Inferior parietal cortex (tissue), 1 donor: ENCODE measurements around the gene CCDC12.

ENCODE experiments used
- DNase-seq: peaks from one replicate; pipeline ENCODE4 v3.0.0-alpha.2; 2016; ENCODE audit errors: extremely low spot score

The CCDC12 gene

DNA sequence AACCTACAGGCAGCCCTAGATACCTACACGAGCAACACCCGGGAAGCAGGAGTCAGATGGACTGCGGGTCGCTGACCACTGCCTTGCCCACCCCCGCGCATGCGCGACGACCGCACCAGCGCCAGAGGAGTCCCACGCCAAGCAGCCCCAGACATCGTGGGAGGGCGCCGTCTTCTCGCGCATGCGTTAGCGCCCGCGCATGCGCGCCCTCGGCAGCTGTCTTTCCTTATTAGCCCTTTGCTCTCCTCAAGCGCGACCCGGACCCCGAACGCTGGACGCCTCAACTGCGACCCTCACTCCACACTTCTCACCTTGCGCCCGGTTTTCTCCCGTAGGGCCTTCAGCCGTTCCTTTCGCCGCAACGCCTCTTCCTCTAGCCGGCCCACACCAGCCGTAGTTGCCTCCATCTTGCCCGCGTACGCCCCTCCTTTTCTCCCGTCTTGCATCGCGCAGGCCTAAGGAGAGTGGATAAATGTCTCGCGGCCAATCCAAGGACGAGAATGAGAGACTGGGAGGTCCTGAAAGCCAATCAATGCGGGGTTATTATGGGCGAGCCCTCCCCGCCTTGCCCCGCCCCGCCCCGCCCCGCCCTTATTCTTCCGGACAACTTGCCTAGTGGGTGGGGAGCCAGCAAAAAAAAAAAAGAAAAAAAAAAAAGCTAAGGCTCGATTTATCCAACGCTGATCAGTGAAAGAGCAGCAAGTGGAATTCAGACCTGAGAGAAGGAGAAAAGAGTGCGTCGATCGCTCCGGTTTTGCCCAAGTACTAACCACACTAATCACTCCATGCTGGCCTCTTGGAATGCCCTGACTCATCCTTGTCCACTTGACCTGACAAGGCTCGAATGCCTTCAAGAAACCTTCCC, at the start of gene CCDC12:
CCDC12 (minus strand) TSS at position 420 of the 865 bp plus-strand sequence; CDS start at position 407, 13 bp downstream.
- peak; percentile 99 for DNase-seq

- no peak for DNase-seq
Measured at GRCh38 chr3:47024932-47025331, 48.4 kb upstream of the CCDC12 start.

- no peak for DNase-seq
Measured at GRCh38 chr3:47022641-47023071, 46.1 kb upstream of the CCDC12 start.

DNA sequence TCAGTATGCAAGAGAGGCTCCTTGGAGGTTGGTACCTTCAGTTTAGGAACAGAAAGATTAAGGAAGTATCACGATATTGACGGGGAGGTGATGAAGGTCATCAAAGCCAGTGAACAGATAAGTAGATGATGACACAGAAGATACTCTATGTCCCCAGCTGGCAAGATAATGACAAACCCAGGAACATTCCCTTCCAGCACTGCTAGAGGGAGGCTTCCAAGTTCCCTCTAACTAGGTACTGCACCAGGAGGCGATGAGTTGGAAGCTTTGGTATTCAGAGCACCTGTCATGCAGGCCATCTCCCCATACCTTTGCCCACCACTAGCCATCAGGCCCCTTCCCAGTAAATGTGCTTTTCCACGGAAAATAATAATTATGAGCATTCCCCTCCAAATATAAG, 43.8 kb upstream of the CCDC12 start:
- DNase-seq = no peak

DNA sequence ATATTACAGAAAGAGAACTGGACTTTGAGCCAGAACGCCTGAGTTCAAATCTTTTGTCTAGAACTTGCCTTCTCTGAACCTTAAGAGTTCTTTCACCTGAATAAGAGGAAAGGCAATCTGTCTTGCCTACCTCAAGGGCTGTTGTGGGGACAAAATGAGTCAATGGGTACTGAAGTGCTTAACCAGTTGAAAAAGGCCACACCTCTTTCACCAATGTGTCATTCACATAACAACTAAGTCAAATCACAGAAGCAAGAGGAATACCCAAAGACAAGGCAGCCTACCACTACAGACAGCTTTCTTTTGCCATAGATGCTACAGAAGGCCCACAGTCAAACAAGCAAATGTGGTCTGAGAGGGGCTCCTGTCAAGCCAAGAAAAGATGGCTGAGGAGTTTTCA, 42.7 kb upstream of the CCDC12 start:
- no peak for DNase-seq

- no peak for DNase-seq
Measured at GRCh38 chr3:47018269-47018611, 41.7 kb upstream of the CCDC12 start.

- no peak for DNase-seq
Measured at GRCh38 chr3:47017504-47018268, 41.1 kb upstream of the CCDC12 start.

DNA sequence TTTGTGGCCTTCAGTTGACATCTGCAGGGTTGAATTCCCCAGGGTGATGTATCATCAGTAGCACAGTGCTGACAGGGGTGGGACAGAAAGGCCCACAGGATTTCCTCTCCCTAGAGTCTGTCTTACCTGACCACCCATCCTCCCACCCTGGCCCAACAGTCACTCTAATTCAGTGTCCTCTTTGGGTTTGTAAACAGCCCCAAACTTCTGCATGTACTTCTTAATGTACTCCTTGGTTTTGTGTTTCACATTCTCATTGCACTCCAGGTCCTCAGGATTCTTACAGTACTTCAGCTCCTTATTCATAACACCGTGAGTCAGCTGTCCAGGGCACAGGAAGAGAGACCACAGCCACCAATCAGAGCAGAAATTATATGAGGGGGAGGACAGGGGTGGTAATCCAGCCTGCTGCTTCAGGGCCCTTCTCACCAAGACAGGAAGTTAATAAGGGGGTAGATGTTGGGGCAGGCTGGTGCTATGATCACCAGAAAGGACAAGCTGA, 40.4 kb upstream of the CCDC12 start:
- no peak for DNase-seq

DNA sequence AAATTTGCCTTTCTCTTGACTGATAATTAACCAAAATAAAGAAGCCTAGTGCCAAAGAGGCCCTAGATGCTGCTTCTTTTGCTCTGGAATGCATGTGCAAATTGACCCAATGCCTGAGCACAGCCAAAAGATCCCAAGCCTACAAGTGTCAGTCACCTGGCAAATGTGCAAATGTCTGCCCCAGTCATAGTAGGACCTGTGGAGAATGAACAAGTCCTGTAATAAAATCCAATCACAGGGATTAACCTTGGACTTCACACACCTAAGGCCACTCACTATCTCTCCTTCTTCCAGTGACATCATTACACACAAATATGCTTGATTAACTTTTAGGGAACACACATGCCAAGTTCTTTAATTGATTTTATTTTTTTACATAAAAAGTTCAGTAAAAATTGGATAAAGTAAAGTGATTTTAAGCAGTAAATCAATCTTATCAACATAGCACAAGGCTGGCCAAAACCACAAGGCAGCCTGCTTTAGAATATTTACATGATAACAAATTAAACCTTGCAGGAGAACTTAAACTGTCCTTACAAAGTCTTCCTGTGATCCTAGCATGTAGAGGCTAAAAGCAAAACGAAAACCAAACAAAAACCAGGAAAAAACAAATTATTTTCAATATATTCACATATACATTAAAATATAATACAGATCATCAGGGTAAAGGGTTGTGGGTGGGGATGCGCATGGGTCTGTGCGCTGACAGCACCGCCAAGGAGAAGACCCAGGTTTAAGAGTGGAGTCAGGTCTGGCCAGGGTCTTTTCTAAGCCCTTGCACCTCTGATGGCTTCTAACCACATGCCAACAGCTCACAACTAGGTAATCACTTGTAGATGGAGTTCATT, 39.8 kb upstream of the CCDC12 start:
- DNase-seq = no peak

GRCh38 chr3:47015151-47015550, 38.6 kb upstream of the CCDC12 start:
- no peak for DNase-seq

DNA sequence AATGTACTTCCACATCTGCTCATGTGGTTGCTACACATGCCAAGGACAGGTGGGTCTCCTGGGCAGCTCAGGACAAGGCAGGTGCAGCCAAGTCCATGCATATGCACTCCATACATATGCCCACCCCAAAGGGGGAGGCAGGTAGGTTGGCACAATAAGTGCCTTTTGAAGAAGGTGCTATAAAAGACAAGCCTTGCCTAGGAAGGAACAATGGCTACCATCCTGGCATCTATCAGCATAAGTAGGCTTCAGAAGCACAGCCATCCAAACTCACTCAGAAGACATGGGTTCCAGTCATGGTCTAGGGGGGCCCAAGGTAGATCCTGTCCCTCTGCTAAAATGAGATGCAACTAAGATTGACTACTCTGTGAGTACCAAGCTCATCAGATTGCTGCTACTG, 37.5 kb upstream of the CCDC12 start:
- no peak for DNase-seq

GRCh38 chr3:47013231-47013630, 36.7 kb upstream of the CCDC12 start:
- no peak for DNase-seq

- no peak for DNase-seq
Measured at GRCh38 chr3:47012342-47013230, 36.0 kb upstream of the CCDC12 start.

DNA sequence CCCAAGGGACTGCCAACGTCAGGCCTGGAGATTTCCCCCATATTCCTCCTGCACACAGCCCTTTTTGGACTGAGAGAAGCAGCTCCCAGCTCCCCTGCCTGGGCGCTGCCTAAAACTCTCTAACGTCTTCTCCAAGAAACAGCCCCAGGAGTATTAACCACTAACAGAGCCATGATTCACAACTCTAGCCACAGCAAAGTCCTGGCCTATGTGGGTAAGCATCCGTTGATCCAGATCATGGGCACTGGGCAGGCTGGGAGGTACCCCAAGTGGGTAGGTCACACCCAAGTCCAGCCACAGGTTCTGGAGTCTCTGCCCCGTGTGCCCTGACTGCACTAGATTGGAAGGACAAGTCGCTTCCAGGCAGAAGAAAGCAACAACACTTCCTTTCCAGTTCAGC, 34.8 kb upstream of the CCDC12 start:
- DNase-seq = no peak

GRCh38 chr3:47010910-47011309, 34.4 kb upstream of the CCDC12 start:
- no peak for DNase-seq

DNA sequence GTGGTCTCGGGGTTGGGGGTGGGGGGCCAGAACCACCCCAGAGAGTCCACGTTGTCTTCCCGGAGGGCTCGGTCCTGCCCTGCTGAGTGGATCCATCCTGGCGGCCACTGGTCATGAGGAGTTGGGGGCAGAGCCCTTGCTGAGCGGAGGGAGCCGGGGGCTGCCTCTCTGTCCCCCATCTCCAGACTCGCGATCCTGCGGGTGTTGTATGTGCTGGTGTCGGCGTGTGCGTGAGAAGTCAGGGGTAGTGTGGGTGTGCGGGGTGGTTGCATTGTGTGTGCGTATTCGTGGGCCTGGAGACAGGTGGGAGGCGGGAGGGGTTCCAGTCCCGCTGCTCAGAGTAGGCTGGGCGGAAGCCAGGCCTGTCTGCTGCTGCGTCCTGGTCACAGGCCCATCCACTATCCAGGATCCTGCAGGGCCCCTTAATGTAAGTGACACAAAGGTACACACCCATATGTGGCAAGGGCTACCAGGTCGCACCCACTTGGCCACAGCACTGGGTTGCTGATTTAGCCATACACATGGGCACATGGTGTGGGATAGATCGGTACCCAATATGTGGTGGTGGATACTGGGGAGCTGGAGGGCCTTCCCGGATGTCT, 33.7 kb upstream of the CCDC12 start:
- DNase-seq = no peak

DNA sequence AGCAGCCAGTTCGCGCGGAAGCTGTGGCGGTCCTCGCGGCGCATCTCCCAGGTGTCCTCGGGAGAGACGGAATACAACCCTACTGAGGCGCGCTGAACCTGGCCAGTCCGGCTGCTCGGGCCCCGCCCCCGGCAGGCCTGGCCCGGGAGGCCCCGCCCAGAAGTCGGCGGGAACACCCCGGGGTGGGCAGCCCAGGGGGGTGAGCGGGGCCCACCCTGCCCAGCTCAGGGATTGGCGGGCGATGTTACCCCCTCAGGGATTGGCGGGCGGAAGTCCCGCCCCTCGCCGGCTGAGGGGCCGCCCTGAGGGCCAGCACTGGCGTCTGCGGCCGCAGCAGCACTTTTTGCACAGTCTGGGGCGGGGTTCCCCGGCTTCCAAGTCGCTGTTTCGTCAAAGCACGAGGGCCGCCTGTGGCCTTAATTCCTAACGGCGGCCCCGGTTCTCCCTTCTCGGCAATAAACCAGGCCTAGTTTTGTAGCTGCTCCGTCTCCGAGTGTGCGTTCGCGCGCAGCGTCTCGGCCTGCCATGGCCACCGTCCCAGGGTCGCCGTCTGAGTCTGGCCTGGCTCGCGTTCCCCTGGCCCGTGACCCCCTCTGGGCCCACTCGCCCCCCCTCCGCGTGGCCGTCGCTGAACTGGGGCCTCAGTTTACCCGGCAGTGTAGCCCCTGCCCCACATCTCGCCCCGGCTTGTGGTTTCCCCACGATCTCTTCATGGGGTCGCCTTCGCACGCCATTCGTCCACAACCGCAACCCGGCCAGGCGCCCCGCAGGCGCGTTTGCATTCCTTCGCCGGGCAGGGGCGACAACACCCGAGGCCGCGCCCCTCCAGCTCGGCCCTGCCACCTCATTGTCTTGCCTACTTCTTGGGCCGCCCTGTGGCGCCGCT, 32.9 kb upstream of the CCDC12 start:
- DNase-seq = peak; percentile 83

DNA sequence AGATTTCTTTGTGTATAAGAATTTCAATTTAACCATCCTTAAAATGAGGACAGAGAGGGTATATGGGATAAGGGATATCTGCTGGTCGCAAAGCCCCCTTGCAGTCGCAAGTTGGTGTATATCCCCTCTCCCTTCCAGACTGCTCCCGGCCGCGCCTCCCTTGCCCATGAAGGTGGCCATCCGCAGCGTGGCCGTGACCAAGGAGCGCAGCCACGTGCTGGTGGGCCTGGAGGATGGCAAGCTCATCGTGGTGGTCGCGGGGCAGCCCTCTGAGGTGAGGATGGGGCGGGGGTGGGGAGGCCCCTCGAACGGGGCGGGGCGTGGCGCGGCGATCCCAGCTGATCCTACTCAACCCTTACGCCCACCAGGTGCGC, 32.3 kb upstream of the CCDC12 start:
- DNase-seq = no peak

DNA sequence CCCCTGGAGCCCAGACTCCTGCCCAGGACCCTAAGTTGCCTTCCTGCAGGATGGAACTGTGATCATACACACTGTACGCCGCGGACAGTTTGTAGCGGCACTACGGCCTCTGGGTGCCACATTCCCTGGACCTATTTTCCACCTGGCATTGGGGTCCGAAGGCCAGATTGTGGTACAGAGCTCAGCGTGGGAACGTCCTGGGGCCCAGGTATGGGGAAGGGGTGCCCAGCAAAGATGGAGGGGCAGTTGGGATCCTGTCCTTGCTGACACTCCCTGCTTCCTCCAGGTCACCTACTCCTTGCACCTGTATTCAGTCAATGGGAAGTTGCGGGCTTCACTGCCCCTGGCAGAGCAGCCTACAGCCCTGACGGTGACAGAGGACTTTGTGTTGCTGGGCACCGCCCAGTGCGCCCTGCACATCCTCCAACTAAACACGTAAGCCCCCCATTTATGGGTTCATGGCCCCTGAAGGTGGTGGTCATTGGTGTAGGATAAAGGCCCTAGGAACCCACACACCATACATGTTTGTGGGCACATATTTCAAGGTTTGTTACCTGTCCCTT, 31.8 kb upstream of the CCDC12 start:
- DNase-seq = no peak
